Suppressor macrophage (primary cell): Measurements from ENCODE around the gene CS.

Experiments
- DNase-seq, 4 experiments: peaks; one replicate each; pipeline ENCODE4 v3.0.0-alpha.2; 2020 to 2022

CS gene

GRCh38 chr12:56243731-56244181 is 56.4 kb downstream of the CS start:
- no peak for DNase-seq

DNA sequence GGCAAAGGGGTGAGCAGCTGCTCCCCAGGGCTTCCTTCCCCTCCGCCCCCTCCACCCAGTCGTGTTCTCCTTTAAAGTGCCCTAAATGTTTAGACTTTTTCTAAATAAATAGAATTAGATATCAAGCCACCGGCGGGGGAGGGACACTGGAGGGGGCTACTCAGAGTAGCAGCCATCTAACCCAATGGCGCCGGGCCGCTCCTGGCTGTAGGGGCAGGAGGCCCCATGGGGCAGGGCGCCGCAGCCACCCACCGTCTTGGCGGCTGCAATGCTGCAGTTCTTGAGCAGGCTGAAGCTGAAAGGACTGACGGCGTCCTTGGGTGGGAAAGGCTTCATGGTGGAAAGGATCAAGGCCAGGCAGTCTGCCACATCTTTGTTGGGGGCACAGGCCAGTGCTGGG is 57.1 kb downstream of the CS start:
- no peak for DNase-seq

DNA sequence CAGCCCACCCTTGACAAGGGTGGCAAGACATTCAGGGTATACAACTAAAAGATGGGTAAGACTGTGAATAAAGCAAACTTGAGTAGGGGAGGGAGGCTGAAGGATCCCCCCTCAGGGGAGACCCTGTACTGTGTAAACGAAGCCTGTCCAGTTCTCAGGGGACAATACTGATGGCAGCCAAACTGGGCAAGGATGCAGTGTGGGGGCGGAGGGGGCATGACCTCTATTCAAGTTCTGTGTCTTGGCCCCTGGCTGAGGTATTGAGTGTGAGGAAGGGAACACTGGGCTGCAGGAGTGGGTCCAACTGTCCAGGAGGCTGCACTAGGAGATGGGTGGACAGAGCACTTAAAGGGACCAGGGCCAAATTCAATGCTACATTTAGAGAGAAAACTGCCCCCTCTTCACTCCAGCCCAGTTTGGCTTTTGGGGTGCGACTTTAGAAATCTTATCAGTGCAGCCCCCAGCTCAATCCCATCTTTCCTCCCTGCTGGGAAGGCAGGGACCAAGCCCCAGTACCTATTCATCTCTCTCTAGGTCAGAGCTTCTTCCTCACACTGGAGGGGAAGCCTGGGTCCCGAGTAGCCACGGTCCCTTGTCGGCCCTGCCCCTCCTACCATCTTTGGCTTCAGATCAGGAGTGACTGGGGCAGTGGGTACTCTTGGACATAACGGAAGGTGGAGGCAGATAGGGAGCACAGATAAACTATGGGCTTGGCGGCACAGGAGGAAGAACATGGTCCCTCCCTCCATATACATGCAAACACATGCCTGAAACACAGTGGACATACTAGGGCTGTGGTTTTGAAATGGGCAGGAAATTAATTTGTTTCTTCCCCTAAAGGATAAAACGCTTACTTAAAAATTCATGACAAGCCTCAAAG is 58.5 kb downstream of the CS start:
- no peak for DNase-seq

- no peak for DNase-seq
Observed at GRCh38 chr12:56237552-56237951, 62.6 kb downstream of the CS start.

DNA sequence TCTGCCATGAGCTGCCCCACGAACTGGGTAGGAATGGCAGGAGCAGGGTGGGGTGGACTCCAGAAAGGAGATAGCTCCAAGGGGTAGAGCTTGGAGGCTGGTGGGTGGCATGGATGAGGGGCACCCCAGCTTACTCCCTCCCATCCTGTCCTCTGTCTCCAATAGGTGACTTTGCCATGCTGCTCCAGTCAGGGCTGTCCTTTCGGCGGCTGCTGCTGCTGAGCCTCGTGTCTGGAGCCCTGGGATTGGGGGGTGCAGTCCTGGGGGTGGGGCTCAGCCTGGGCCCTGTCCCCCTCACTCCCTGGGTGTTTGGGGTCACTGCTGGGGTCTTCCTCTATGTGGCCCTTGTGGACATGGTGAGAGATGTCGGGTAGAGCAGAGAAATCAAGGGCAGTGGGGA is 63.1 kb downstream of the CS start:
- no peak for DNase-seq

DNA sequence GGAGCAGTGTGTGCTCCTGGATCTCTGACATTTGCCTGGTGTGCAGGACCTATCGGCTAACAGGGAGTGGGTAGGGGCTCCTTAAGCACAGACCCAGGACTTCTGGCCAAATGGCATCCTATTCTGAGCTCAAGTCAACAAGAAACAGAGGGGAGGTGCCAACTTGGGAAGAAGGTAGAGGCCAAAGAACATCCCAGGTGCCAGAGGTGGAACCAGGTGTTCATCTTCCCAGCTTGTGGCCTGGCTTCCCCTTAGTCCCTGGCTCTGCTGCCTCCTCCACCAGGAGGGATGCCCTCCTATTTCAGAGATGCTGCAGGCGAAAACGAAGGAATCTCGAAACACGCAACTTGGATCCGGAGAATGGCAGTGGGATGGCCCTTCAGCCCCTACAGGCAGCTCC is 64.0 kb downstream of the CS start:
- no peak for DNase-seq

DNA sequence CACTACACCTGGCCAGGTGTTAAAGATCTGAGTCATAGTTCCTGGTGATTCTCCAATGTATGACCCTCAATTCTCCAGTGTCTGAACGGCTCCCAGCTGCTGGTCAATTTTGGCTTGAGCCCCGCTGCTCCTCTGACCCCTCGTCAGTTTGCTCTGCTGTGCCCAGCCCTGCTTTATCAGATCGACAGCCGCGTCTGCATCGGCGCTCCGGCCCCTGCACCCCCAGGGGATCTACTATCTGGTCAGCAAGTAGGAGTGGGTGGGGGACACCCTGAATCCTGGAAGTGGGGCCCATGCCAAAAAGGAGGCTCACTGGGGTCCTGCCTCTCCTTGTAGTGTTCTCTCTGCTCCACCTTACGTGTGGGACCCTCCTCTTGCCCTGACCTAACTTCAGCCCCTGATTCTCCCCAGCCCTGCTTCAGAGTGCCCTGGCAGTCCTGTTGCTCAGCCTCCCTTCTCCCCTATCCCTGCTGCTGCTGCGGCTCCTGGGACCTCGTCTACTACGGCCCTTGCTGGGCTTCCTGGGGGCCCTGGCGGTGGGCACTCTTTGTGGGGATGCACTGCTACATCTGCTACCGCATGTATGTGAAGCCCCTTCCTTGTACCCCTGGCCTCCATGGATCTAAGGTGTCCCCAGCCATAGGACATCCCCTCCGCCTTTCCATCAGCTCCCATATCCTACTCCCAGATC is 65.2 kb downstream of the CS start:
- DNase-seq: no peak

GRCh38 chr12:56231184-56231582 is 68.9 kb downstream of the CS start:
- DNase-seq: no peak

GRCh38 chr12:56230432-56231183 is 69.5 kb downstream of the CS start:
- no peak for DNase-seq

GRCh38 chr12:56229916-56230431 is 70.2 kb downstream of the CS start, which contains the start of gene SLC39A5:
Gene SLC39A5, plus strand, starts transcription at chr12:56230051. Its CDS starts 1,224 bp downstream, at chr12:56231275.
- peak in 1 of 4 experiments; percentile 22 for DNase-seq

DNA sequence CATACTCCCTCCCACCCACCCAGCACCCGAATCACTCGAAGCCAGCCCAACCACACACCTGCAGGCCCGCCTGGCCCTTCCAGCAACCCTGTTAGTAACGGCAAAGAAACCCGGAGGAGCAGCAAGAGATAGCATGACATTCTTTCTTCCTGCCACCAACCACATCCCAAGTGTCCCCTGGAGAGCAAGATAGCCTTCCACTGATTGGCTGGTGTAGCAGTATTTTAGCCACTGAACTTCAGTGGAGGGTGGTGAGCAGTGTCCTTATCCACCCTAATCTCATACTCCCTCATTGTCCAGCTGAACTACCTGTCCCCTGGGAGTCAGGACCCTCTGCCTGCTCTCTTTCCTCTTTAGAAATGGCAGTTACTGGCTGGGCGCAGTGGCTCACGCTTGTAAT is 71.0 kb downstream of the CS start:
- no peak for DNase-seq

DNA sequence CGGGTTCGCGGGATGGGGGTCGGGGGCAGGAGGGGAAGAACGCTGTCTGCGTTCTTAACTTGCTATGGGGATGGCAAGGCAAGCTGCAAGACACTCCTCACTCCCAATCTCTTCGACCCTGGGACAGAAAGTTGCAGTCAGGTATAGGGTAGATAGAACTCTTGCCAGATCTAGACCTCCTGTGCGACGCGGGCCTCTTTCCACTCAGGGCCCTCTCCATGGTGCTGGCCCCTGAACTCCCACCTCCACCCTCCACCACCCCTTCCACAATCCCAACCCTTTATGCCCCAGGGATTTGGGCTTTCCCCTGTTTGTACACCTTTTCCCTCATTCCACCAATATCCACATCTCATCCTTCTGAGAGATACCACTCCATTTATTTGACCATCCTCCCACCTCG is 75.2 kb downstream of the CS start:
- no peak for DNase-seq

- peak; percentile 98 to 99 (median 98) for DNase-seq
Observed at GRCh38 chr12:56224102-56224701, 75.9 kb downstream of the CS start, which contains the start of gene NABP2. Gene NABP2, plus strand, starts transcription at chr12:56224342. Its CDS starts 515 bp downstream, at chr12:56224857.

DNA sequence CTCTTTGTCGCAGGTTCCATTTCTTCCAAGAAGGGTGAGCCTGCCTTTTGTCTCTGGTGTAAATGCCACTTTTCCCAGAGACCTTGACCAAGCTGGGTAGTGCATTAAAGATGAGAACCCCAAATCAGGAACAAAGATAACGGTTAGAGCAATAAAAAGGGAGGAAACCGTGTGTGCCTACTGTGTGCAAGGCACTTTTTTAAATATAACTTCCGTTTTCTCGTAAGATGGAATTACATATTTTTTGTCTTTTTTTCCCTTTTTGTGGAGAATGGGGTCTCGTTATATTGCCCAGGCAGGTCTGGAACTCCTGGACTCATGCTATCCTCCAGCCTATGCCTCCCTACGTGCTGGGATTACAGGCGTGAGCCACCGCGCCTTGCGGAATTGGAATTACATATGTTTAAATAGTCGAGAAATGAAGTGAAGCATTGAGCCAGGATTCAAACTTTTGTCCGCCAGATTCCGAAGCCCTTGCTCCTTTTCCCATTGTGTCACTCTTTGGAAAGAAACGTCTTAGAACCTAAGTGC is 76.5 kb downstream of the CS start:
- no peak for DNase-seq

GRCh38 chr12:56222531-56222895 is 77.6 kb downstream of the CS start:
- DNase-seq: peak in 1 of 4 experiments; percentile 56

DNA sequence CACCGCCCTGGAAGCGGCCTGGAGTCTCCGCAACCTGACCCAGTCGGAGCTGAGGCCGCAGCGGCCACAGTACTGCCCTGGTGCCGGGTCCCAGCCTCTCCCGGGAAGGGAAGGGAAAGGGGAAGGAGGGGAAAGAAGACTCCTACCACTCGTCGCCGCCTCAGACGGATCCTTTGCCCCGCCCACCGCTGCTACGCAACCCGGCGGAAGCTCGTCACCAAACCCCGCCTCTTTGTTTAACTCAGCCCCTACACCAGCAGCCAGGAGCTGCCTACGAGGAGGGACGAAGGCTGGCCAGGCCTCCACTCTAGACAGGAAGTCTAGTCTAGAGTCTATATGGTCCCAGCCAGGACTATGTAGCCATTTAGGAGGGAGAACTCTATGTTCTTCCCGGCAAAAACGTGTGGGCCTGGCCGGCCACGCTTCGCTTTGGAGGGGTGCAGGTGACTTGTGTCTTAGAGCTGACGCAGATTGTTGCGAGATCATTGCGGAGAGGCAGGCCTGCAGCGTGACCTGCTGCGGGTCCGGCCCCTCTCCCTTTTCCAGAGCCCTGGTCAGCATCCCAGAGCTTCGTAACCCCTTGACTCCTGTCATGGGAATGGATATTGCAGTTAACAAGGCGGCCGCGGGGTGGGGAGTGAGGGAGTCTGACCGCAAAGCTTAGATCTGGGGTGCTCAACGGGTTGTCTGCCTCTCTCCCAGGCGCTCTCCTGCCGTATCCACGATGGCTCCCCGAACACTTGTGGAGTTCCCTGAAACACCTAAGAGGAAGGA is 78.2 kb downstream of the CS start, which contains the start of gene RNF41:
Gene RNF41 (minus strand): TSS at position 166 of the 774 bp plus-strand sequence. CDS start 7,875 bp downstream, outside the sequence.
- peak; percentile 97 to 99 (median 98) for DNase-seq
